22Rv1 (cell line): Measurements from ENCODE around the gene DELE1.

Source experiments
- CTCF ChIP-seq: fragments of 450-650 bp; IDR thresholded peaks from 2 replicates; pipeline ENCODE4 v1.5.1; 2017; ENCODE audit warnings: mild to moderate bottlenecking
- ZFX ChIP-seq: fragments of 450-650 bp; IDR thresholded peaks from 2 replicates; pipeline ENCODE4 v1.6.1; 2017; ENCODE audit warnings: antibody characterized with exemption, borderline replicate concordance

DNA sequence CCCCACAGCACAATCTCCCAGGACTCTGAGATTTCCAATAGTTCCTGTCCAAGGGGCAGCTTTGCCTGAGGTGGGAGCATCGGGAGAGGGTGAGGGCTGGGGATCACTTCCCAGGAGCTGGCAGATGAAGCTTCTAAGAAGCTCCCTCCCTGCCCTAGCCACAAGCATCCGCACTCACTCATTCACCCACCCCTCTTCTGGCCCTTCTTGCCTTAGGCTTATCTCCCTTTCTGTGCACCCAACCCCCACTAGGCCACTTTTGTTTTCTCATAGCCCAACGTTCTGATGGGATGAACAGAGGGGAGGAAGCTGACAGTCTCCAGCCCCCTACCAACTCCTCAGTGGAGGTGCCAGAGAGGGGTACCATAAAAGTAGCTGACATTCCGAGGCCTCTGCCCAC, 41.8 kb upstream of the DELE1 start:
- no peak for TF ChIP-seq CTCF
- no peak for TF ChIP-seq ZFX
